ENCODE results near the gene PRKCB.

PRKCB gene

GRCh38 chr16:23952971-23953300 is 117.2 kb downstream of the PRKCB start:
- Histone ChIP-seq H3K4me3 (no peak overlapping the region), H3K27ac (no peak overlapping the region)
- DNase-seq (ENCODE audit: low spot score) = peak; percentile 5
- no peak for TF ChIP-seq CTCF (IDR thresholded peaks at IDR 0.05)

GRCh38 chr16:23953476-23953875 is 117.7 kb downstream of the PRKCB start:
- TF ChIP-seq CTCF (IDR thresholded peaks at IDR 0.05) = no peak
- DNase-seq (ENCODE audit: low spot score) = no peak
- H3K4me3 ChIP-seq = no peak overlapping the region
- no peak overlapping the region for H3K27ac ChIP-seq

- no peak for TF ChIP-seq CTCF (IDR thresholded peaks at IDR 0.05)
- peak; percentile 7 for DNase-seq (ENCODE audit: low spot score)
- Histone ChIP-seq H3K4me3 (no peak overlapping the region), H3K27ac (no peak overlapping the region)
Measured at GRCh38 chr16:23955088-23955487, 119.3 kb downstream of the PRKCB start.

GRCh38 chr16:23957287-23957686 is 121.5 kb downstream of the PRKCB start:
- Histone ChIP-seq H3K4me3 (no peak overlapping the region), H3K27ac (no peak overlapping the region)
- no peak for TF ChIP-seq CTCF (IDR thresholded peaks at IDR 0.05)
- DNase-seq (ENCODE audit: low spot score) = peak; percentile 57

- peak; percentile 40 for DNase-seq (ENCODE audit: low spot score)
- no peak overlapping the region for H3K4me3 ChIP-seq
Measured at GRCh38 chr16:23959072-23959751, 123.4 kb downstream of the PRKCB start.

GRCh38 chr16:23959752-23960072 is 123.9 kb downstream of the PRKCB start:
- no peak for TF ChIP-seq CTCF (IDR thresholded peaks at IDR 0.05)
- Histone ChIP-seq H3K4me3 (no peak overlapping the region), H3K27ac (no peak overlapping the region)
- DNase-seq (ENCODE audit: low spot score) = peak; percentile 33

More at GRCh38 chr16:23959072-23959751, 123.4 kb downstream of the PRKCB start:
- TF ChIP-seq CTCF (IDR thresholded peaks at IDR 0.05) = no peak
- no peak overlapping the region for H3K27ac ChIP-seq

- no peak for TF ChIP-seq CTCF (IDR thresholded peaks at IDR 0.05)
- peak; percentile 7 for DNase-seq (ENCODE audit: low spot score)
- no peak overlapping the region for H3K27ac ChIP-seq
- H3K4me3 ChIP-seq = no peak overlapping the region
Measured at GRCh38 chr16:23960081-23960885, 124.5 kb downstream of the PRKCB start.
